Adrenal gland (tissue), 12 donors: ENCODE measurements around the gene MAP7. TPM values are rescaled to one million over a fixed set of nuclear protein-coding genes. Genes with fewer than 3 reads are reported as not detected.

ENCODE experiments used
- DNase-seq, 7 donors: peaks; one replicate each; pipeline ENCODE4 v3.0.0-alpha.2; 2019 to 2020
- H3K27ac ChIP-seq, 5 donors: fragments of 200-600 bp; sonication (generic) in 4 of 5; 1 replicate in 3 of 5; 2 replicates in 2 of 5; pipeline versions ENCODE4 v1.5.1 to v1.8.0; 2016 to 2020; ENCODE audit warnings: mild to moderate bottlenecking in 1 of 5
- H3K27me3 ChIP-seq: fragments of 200-600 bp; 2 replicates; pipeline ENCODE4 v1.8.0; 2021
- H3K36me3 ChIP-seq, 2 donors: fragments of 200-600 bp; replicated peaks in 1 of 2; 1 replicate in 1 of 2; 2 replicates in 1 of 2; pipeline versions ENCODE4 v1.5.1 to v1.8.0; 2018 to 2022
- H3K4me1 ChIP-seq, 2 donors: fragments of 200-600 bp; replicated peaks in 1 of 2; 1 replicate in 1 of 2; 2 replicates in 1 of 2; pipeline versions ENCODE4 v1.5.1 to v1.8.0; 2018 to 2021
- H3K4me3 ChIP-seq, 4 donors: fragments of 200-600 bp; sonication (generic) in 3 of 4; one replicate each; pipeline ENCODE4 v1.5.1; 2016 to 2018
- H3K9me3 ChIP-seq, 3 donors: fragments of 200-600 bp; sonication (generic) in 1 of 3; replicated peaks in 1 of 3; 1 replicate in 2 of 3; 2 replicates in 1 of 3; pipeline versions ENCODE4 v1.5.1 to v1.8.0; 2016 to 2021
- CTCF ChIP-seq, 6 experiments: fragments of 450-650 bp in 4 of 6; fragments of 200-600 bp in 2 of 6; sonication (generic) in 1 of 6; IDR thresholded peaks; 1 replicate in 5 of 6; 2 replicates in 1 of 6; pipeline versions ENCODE4 v1.5.1 to v1.8.0; 2016 to 2021; ENCODE audit warnings: antibody characterized with exemption in 6 of 6, mild to moderate bottlenecking in 2 of 6, moderate library complexity in 1 of 6
- POLR2A ChIP-seq, 2 donors: fragments of 450-650 bp; IDR thresholded peaks; one replicate each; pipeline ENCODE4 v1.6.1; 2017; ENCODE audit warnings: antibody characterized with exemption in 2 of 2, mild to moderate bottlenecking in 2 of 2, moderate library complexity in 1 of 2
- WGBS, 4 donors: extraction: QIAGEN DNeasy Blood & Tissue Kit in 2 of 4; methylation state at CpG; one replicate each; pipeline versions ENCODE4 v1.1.5 to v1.1.7; 2013 to 2017; 5-methylcytosine and 5-hydroxymethylcytosine counted together
- intact Hi-C, 2 donors: fragments of 100-400 bp; cut with DNase I; formaldehyde crosslinking; loops; one replicate each; pipeline versions ENCODE4 v1.14.1 to v1.15.0; 2022 to 2023
- polyA plus RNA-seq, 3 donors: library from polyadenylated mRNA; stranded (reverse); fragments of 200-250 nt in 2 of 3; fragments of 350-450 nt in 1 of 3; fragmentation: Illumina TruSeq in 1 of 3; extraction: RNeasy Lipid Tissue Mini Kit (QIAGEN cat#74804) in 1 of 3; gene quantifications; one replicate each; pipeline ENCODE4 v1.2.3, GENCODE V29; 2013 to 2014
- total RNA-seq, 9 donors: library from RNA; depleted of rRNA in 4 of 9; stranded (reverse); fragments of >200 nt in 4 of 9; fragments of 120-200 nt in 1 of 9; fragmentation: NEBNext Ultra II Directional in 1 of 9; extraction: Animal tissue kit (Norgen Biotek cat#: 25700) in 1 of 9; gene quantifications; one replicate each; pipeline versions ENCODE4 v1.1.0 to v1.2.4, GENCODE V29; 2013 to 2023
- donor health status: healthy with polysubstance abuse.
- donor health status: Bipolar disorder and iron deficiency.
- donor health status: DM: yes; HTN: yes; CAD: no.
- donor health status: DM: no; HTN: no; CAD: no.
- donor health status: DM: no; HTN: no; CAD: no.
- donor health status: DM: yes; HTN: yes; CAD: no.

Gene MAP7
- total and polyA plus RNA-seq, 12 donors = 4.7 to 31.6 (median 11.3) TPM

- no peak overlapping the region for H3K4me3 ChIP-seq
- intact Hi-C loops = no loop called here
- H3K9me3 ChIP-seq = no peaks in the 10 kb centered on the region
- TF ChIP-seq POLR2A (IDR thresholded peaks at IDR 0.05) (no peak), CTCF (IDR thresholded peaks at IDR 0.05) (no peak)
- DNase-seq = no peak
- WGBS, 4 donors = 73 to 85% (median 81%) methylated on average over 2 of the region's 2 CpGs
- H3K27me3 ChIP-seq = no peaks in the 10 kb centered on the region
- H3K27ac ChIP-seq = no peak overlapping the region
- H3K4me1 ChIP-seq = peaks cover 0 to 4% of the 10 kb centered on the region in 2 donors
- H3K36me3 ChIP-seq = peaks cover 0 to 92% of the 10 kb centered on the region in 2 donors
Measured at GRCh38 chr6:136579800-136580199, 29.6 kb upstream of the MAP7 start.

GRCh38 chr6:136576821-136577220 lies 26.6 kb upstream of the MAP7 start:
- H3K9me3 ChIP-seq = no peaks in the 10 kb centered on the region
- no peak for DNase-seq
- intact Hi-C loops = no loop called here
- peaks cover 0 to 93% of the 10 kb centered on the region in 2 donors for H3K36me3 ChIP-seq
- TF ChIP-seq CTCF (IDR thresholded peaks at IDR 0.05) = no peak
- no peak for TF ChIP-seq POLR2A (IDR thresholded peaks at IDR 0.05)
- no peaks in the 10 kb centered on the region for H3K4me1 ChIP-seq
- H3K27me3 ChIP-seq = no peaks in the 10 kb centered on the region
- no peak overlapping the region for H3K27ac ChIP-seq
- no peak overlapping the region for H3K4me3 ChIP-seq
- WGBS, 4 donors = 87 to 97% (median 94%) methylated on average over 6 of the region's 6 CpGs

GRCh38 chr6:136571496-136571895 lies 21.3 kb upstream of the MAP7 start:
- Histone ChIP-seq H3K4me1 (peaks cover 0 to 17% of the 10 kb centered on the region in 2 donors), H3K9me3 (no peaks in the 10 kb centered on the region), H3K36me3 (peaks cover 0 to 53% of the 10 kb centered on the region in 2 donors), H3K4me3 (no peak overlapping the region), H3K27ac (no peak overlapping the region), H3K27me3 (no peaks in the 10 kb centered on the region)
- intact Hi-C loops = no loop called here
- no peak for DNase-seq
- TF ChIP-seq POLR2A (IDR thresholded peaks at IDR 0.05) (no peak), CTCF (IDR thresholded peaks at IDR 0.05) (no peak)

GRCh38 chr6:136571065-136571464 lies 20.8 kb upstream of the MAP7 start:
- 97 to 99% (median 98%) methylated on average over 5 of the region's 5 CpGs for WGBS, 4 donors
- H3K4me1 ChIP-seq = peaks cover 0 to 17% of the 10 kb centered on the region in 2 donors
- no peak for TF ChIP-seq POLR2A (IDR thresholded peaks at IDR 0.05)
- no peak overlapping the region for H3K27ac ChIP-seq
- H3K9me3 ChIP-seq = no peaks in the 10 kb centered on the region
- no peak for DNase-seq
- no peaks in the 10 kb centered on the region for H3K27me3 ChIP-seq
- intact Hi-C loops = no loop called here
- H3K4me3 ChIP-seq = no peak overlapping the region
- H3K36me3 ChIP-seq = peaks cover 0 to 53% of the 10 kb centered on the region in 2 donors

- H3K36me3 ChIP-seq = peaks cover 0 to 35% of the 10 kb centered on the region in 2 donors
- no peak overlapping the region for H3K4me3 ChIP-seq
- no peak for TF ChIP-seq CTCF (IDR thresholded peaks at IDR 0.05)
- TF ChIP-seq POLR2A (IDR thresholded peaks at IDR 0.05) = no peak
- DNase-seq = no peak
- peak overlapping the region in 2 of 5 donors; percentile 0 to 3 for H3K27ac ChIP-seq
- WGBS, 4 donors = 79 to 84% (median 80%) methylated on average over 3 of the region's 3 CpGs
- H3K27me3 ChIP-seq = no peaks in the 10 kb centered on the region
- H3K4me1 ChIP-seq = peaks cover 10 to 29% of the 10 kb centered on the region in 2 donors
- intact Hi-C loops = loop anchor here in 1 of 2 donors (10.0 kb wide), 1 partner anchor 303 kb away; no protein-coding TSS in a partner anchor
- no peaks in the 10 kb centered on the region for H3K9me3 ChIP-seq
Measured at GRCh38 chr6:136568129-136568528, 17.9 kb upstream of the MAP7 start.
